HG03097 (cell line): ENCODE measurements around the gene SEPTIN10.
"Not testable (repeated sequence)": the region's sequence is repeated elsewhere in the genome, so short reads cannot be mapped to it uniquely, and the experiment has no call there.

ENCODE experiments used
- ATAC-seq: cut with Tn5 transposase; IDR thresholded peaks from one replicate; pipeline ENCODE4 v1.9.1; 2021; ENCODE audit not compliant: unreplicated experiment, low FRiP score

Gene SEPTIN10

DNA sequence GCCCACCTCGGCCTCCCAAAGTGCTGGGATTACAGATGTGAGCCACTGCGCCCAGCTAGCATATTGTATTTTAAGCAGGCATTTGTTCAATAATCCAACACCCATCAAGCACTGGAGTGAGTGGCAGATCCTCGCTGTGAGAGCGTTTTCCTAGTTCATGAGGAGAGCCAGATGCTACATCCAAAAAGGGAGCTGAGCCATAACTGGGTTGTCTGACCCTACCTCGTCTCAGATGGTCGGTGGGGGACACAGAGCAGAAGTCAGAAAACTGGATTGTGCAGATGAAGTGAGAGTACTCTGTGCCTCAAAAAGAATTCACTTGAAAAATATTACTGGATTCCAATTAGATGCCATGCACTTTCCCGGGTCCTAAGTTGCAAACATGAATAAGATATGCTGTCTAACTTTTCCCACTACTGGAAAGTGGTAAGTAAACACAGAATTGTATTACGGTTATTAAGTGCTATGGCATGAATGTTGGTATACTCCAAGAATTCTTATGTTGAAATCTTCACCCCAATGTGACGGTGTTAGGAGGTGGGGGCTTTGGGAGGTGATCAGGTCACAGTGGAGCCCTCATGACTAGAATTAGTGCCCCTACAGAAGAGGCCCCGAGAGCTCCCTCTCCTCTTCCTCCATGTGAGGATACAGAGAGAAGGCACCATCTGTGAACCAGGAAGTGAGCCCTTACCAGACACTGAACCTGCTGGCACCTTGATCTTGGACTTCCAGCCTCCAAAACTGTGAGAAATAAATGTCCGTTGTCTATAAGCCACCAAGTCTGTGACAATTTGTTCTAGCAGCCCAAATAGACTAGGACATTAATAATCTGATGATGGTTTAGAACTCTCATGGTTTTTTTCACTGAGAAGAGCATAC, 21.9 kb upstream of the SEPTIN10 start:
- no peak for ATAC-seq

GRCh38 chr2:109633284-109633961, 19.7 kb upstream of the SEPTIN10 start:
- ATAC-seq, result no peak

DNA sequence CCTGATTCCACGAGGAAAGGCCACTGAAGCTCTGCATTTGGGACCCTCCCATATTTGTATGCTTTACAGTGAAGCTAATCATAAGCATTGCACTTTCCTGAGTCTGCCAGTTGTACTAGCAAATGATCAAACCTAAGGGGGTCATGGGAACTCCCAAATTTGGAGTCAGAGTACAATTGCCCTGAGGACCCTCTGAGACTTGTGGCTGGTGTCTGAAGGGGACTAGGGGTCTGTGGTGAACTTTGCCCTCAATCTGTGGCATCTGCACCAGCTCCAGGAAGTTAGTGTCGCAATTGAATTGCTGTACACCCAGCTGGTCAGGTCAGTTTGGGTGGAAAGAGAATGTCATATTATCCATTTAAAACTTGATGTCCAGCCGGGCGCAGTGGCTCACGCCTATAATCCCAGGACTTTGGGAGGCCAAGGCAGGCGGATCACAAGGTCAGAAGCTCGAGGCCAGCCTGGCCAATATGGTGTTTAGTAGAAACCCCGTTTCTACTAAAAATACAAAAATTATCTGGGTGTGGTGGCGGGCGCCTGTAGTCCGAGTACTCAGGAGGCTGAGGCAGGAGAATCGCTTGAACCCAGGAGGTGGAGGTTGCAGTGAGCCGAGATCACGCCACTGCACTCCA, 18.5 kb upstream of the SEPTIN10 start:
- ATAC-seq, result no peak

- ATAC-seq, result no peak
These were observed 18.0 kb upstream of the SEPTIN10 start for GRCh38 chr2:109631741-109632140.

DNA sequence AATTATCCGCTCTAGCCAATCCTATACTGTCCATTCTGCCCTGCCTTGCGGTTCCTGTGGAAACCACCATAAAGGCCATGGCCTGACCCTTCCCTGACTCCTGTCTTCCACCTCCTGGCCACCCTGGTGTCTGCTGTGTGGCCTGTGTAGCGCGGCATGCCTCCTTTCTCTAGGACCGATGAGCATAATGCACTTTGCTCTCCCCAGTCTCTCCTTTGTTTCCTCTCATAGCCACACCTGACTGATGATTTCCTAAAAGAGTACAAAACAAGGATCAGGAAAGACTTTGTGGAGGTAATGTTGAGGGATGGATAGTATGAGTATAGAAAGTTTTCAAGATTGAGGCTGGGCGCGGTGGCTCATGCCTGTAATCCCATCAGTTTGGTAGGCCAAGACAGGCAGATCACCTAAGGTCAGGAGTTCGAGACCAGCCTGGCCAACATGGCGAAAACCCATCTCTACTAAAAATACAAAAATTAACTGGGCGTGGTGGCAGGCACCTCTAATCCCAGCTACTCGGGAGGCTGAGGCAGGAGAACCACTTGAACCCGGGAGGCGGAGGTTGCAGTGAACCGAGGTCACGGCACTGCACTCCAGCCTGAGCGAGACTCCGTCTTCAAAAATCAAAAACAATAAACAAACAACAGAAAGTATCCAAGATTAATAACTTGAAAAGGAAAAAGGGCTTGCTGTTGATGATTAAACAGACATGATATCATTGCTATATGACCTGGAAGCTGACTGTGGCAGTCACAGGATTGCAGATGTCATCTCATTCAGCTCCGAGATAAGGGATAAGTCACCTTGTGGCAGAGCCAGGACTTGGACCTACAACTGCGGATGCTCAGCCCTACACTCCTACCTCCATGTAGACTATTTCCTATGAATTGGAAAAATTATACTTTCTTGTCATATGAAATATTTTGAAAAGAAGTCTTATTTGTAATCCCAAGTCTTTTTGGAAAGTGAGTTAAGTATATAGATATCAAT, 17.0 kb upstream of the SEPTIN10 start:
- ATAC-seq, result no peak

- no peak for ATAC-seq
These were observed 16.1 kb upstream of the SEPTIN10 start for GRCh38 chr2:109629867-109630266.

DNA sequence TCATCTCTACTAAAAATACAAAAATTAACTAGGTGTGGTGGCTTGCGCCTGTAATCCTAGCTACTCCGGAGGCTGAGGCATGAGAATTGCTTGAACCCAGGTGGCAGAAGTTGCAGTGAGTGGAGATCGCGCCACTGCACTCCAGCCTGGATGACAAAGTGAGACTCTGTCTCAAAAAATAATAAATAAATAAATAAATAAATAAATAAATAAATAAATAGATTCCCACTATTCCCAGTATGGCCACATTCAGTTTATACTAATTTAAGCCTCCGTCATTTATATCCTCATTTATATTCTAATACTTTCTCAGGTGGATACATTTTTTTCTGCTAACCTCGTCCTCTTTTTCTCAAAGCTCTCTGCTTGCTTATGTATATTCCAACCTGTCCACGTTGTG, 14.6 kb upstream of the SEPTIN10 start:
- not testable (repeated sequence) for ATAC-seq

DNA sequence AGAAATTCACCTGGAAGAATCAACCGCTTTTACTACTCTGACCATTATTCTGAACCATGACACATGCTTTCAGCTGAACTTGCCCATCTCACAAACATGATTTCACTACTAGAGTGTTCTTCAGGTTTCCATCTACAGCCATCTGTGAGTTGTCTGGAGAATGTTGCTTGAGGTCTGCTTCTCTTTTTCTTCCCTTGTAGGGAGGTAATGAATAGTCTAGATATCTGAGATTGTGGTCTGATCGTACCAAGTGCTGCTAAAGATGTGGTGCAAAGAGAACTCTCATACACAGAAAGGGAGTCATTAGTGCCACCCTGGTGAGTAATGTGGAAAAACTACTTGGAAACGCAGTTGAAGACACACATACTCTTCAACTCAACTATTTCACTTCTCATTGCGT, 10.6 kb upstream of the SEPTIN10 start:
- no peak for ATAC-seq

DNA sequence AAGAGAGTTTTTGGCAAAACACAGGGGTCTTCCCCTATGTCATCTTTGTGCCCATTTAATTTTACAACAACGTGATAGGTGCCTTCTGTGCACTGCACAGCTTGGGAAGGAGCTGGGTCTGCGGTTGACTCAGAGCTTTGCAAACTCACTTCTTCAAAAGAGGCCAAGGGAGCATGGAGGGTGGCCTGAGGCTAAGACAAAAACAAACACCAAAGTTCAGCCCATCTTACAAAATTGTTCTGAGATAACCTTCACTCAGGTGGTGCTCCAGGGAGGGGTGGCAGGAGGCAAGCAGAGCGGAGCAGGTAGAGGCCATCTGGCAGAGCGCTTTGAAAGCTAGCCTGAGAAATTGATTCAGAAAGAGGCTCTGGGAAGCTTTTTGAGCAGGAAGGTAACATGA, 10.2 kb upstream of the SEPTIN10 start:
- no peak for ATAC-seq

- ATAC-seq, result no peak
These were observed 9.5 kb upstream of the SEPTIN10 start for GRCh38 chr2:109623297-109623696.

GRCh38 chr2:109619032-109619615, 5.4 kb upstream of the SEPTIN10 start:
- no peak for ATAC-seq

DNA sequence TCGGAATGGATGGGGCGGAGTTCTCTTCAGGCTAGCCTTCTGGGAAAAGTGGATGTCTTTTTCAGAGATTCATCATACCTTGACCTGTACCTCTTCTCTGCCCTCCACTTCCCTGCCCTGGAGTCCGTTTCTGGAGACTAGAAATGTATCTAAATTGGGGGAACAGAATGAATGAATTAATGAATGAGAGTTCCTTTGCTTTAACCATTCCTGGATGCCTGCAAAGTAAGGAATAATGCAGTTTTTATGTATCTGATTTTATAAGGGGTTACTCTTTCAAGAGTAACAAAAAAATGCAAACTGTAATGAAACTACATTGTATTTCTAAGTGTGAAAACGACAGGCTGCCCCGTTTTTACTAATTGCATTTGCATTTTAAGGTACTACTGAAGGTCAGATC, 2.4 kb upstream of the SEPTIN10 start:
- ATAC-seq, result no peak

DNA sequence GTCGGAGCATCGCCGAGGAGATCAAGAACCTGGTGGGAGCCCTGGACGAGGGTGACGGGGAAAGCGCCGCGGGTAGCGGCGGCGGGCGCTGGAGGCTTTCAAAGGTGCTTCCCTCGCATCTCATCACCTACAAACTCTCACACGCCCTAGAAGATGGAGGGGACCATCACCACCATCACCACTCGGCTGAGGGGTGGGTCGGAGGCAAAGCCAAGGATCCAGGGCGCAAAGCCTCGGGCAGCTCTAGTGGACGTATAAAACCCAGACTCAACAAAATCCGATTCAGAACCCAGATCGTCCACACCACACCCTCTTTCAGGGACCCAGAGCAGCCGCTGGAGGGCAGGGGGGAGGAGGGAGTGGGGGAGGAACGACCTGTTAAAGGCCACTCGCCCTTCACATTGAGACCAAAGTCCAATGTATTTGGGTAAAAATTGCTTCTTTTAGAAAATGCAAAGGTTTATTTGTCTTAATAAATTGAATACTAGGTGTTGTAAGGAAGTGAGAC, 1.9 kb upstream of the SEPTIN10 start:
- no peak for ATAC-seq

DNA sequence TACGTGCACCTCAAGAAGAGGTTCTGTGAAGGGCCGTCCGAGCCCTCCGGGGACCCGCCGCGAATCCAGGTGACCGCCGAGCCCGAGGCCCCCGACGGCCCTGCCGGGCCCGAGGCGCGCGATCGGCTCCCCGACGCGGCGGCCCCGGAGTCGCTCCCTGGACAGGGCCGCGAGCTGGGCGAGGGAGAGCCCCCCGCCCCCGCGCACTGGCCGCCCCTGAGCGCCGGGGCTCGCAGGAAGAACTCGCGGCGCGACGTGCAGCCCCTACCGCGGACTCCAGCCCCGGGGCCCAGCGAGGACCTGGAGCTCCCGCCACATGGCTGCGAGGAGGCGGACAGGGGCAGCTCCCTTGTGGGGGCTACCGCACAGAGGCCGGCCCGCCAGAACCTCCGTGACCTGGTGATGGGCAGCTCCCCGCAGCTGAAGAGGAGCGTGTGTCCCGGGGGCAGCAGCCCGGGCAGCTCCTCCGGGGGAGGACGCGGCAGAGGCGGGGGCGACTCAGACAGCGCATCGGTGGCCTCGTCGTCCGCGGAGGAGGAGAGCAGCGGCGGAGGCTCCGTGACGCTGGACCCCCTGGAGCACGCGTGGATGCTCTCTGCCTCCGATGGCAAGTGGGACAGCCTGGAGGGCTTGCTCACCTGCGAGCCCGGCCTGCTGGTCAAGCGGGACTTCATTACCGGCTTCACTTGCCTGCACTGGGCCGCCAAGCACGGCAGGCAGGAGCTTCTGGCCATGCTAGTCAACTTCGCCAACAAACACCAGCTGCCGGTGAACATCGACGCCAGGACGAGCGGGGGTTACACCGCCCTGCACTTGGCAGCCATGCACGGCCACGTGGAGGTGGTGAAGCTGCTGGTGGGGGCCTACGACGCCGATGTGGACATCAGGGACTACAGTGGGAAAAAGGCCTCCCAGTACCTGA, 1.2 kb upstream of the SEPTIN10 start:
- ATAC-seq, result no peak

GRCh38 chr2:109613081-109613921, 465 bp downstream of the SEPTIN10 start:
- peak; percentile 6 for ATAC-seq

DNA sequence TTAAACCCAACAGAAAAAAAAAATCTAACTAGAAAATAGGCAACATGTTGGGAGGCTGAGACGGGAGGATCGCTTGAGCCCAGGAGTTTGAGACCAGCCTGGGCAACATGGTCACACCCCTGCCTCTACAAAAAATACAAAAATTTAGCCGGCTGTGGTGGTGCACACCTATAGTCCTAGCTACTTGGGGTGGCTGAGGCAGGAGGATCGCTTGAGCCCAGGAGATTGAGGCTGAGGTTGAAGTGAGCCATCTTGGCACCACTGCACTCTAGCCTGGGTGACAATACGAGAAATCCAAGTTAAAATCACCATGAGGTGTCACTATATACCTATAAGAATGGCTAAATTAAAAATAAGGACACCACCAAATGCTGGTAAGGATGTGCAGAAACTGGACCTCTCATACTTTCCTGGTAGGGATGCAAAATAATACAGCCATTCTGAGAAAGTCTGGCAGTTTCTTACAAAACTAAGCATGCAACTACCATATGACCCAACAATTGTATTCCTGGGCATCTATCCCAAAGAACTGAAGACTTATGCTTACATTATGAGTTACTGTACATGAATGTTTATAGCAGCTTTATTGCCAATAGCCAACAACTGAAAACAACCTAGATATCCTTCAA, 2.2 kb downstream of the SEPTIN10 start:
- no peak for ATAC-seq

- no peak for ATAC-seq
These were observed 4.3 kb downstream of the SEPTIN10 start for GRCh38 chr2:109609352-109610024.
